ENCODE data around the gene ITGAX.

ITGAX gene

GRCh38 chr16:31357324-31358109 is 2.5 kb downstream of the ITGAX start:
- TF ChIP-seq, protein P1, sequence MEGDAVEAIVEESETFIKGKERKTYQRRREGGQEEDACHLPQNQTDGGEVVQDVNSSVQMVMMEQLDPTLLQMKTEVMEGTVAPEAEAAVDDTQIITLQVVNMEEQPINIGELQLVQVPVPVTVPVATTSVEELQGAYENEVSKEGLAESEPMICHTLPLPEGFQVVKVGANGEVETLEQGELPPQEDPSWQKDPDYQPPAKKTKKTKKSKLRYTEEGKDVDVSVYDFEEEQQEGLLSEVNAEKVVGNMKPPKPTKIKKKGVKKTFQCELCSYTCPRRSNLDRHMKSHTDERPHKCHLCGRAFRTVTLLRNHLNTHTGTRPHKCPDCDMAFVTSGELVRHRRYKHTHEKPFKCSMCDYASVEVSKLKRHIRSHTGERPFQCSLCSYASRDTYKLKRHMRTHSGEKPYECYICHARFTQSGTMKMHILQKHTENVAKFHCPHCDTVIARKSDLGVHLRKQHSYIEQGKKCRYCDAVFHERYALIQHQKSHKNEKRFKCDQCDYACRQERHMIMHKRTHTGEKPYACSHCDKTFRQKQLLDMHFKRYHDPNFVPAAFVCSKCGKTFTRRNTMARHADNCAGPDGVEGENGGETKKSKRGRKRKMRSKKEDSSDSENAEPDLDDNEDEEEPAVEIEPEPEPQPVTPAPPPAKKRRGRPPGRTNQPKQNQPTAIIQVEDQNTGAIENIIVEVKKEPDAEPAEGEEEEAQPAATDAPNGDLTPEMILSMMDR (conservative IDR thresholded peaks at IDR 0.05; ENCODE audit: low read depth, low read length), result no peak
- H3K4me3 ChIP-seq (ENCODE audit: low read length), result no peak overlapping the region
- DNase-seq (ENCODE audit: low read depth), result no peak

GRCh38 chr16:31360251-31360650 is 5.3 kb downstream of the ITGAX start:
- no peak overlapping the region for H3K4me3 ChIP-seq (ENCODE audit: low read length)
- DNase-seq (ENCODE audit: low read depth), result no peak
- TF ChIP-seq, protein P1 (conservative IDR thresholded peaks at IDR 0.05; ENCODE audit: low read depth, low read length), result no peak

DNA sequence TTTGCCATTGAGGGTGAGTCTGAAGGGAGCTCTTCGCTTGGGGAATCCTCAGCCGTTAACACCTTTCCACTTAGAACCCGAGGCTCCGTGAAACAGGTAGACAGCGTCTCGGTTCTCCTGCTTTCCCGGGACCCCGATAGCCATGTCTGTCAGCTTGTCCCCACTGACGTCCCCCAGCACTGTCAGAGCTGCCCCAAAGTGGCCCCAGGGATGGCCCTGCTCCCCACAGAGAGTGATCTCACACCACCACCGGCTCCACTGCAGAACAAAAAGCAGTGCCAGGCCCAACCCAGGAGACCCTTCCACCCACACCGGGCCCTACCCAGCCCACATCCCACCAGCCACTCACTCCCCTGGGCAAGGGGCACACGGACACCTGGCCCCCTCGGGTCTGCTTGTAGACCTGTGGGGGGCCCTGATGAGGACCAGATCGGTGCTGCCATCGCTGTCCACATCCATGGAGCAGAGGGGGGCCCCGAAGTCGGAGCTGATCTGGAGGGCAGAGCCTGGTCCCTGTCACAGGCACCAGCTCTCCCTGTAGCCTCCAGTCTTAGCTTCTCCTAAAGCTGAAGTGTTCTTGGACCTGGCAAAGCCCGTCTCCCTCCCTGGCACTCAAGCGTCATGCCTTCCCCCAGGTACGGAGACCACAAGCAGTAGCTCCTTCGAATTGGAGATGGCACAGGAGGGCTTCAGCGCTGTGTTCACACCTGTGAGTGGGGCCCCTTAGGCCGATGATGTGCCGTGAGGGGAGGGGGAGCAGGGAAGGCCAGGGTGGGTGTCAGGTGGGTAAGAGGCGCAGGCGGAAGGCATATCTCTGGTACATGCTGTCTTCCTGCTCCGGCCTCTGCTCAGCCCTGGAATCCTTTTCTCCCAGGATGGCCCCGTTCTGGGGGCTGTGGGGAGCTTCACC is 6.5 kb downstream of the ITGAX start:
- TF ChIP-seq, protein P1 (conservative IDR thresholded peaks at IDR 0.05; ENCODE audit: low read depth, low read length), result no peak
- H3K4me3 ChIP-seq (ENCODE audit: low read length), result no peak overlapping the region
- DNase-seq (ENCODE audit: low read depth), result no peak

GRCh38 chr16:31362476-31363405 is 7.8 kb downstream of the ITGAX start:
- no peak overlapping the region for H3K4me3 ChIP-seq (ENCODE audit: low read length)
- TF ChIP-seq, protein P1 (conservative IDR thresholded peaks at IDR 0.05; ENCODE audit: low read depth, low read length), result no peak
- no peak for DNase-seq (ENCODE audit: low read depth)

GRCh38 chr16:31363721-31364120 is 8.7 kb downstream of the ITGAX start:
- no peak overlapping the region for H3K4me3 ChIP-seq (ENCODE audit: low read length)
- no peak for DNase-seq (ENCODE audit: low read depth)
- TF ChIP-seq, protein P1 (conservative IDR thresholded peaks at IDR 0.05; ENCODE audit: low read depth, low read length), result no peak

GRCh38 chr16:31364421-31364820 is 9.4 kb downstream of the ITGAX start:
- DNase-seq (ENCODE audit: low read depth), result no peak
- no peak overlapping the region for H3K4me3 ChIP-seq (ENCODE audit: low read length)
- TF ChIP-seq, protein P1 (conservative IDR thresholded peaks at IDR 0.05; ENCODE audit: low read depth, low read length), result no peak

Data from retinal pigment epithelial cell (primary cell).